ENCODE data around the gene ZNF773. TPM values are rescaled to one million over a fixed set of nuclear protein-coding genes. Genes with fewer than 3 reads are reported as not detected.
A peak's percentile ranks its signal among the peaks of the same experiment; 100 is the strongest.
"Not testable (repeated sequence)": the region's sequence is repeated elsewhere in the genome, so short reads cannot be mapped to it uniquely, and the experiment has no call there.

The ZNF773 gene
- total RNA-seq = 3.8 TPM

DNA sequence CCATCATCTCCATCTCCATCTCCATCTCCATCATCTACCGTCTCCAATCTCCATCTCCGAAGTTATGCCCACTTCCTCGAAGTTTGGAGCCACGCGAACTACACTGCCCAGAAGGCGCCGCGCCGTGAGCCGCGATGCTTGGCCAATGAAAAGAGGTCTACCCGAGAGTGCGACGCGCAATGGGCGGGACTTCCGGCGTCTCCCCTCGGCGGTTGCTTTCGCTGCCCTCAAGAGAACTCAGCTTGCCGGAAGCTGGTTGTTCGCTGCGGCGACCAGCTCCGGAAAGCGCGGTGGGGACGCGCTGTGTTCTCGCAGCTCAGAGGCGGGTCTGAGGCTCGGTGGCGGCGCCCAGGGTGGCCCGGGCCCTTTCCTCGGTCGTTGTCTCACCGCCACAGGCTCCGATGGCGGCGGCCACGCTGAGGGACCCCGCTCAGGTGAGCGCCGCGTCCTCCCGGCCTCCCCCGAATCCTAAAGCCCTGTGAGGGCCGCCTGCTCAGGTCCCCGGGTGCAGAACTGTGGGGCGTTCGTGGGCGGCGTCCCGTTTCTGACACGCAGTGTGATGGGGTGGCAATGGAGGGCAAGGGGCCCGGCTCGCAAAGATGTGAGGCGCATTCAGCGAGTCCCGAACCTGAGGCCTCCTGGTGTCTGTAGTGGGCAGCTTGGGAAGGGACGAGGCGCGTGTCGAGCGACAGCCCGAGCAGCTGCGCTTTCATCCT, at the start of gene ZNF773:
Gene ZNF773 (plus strand): TSS at position 259 of the 716 bp plus-strand sequence. CDS start 143 bp downstream, at position 402.
- peak; percentile 100 for ATAC-seq

- no peak for ATAC-seq
These were observed 47.4 kb upstream of the ZNF773 start for GRCh38 chr19:57452307-57452706.

DNA sequence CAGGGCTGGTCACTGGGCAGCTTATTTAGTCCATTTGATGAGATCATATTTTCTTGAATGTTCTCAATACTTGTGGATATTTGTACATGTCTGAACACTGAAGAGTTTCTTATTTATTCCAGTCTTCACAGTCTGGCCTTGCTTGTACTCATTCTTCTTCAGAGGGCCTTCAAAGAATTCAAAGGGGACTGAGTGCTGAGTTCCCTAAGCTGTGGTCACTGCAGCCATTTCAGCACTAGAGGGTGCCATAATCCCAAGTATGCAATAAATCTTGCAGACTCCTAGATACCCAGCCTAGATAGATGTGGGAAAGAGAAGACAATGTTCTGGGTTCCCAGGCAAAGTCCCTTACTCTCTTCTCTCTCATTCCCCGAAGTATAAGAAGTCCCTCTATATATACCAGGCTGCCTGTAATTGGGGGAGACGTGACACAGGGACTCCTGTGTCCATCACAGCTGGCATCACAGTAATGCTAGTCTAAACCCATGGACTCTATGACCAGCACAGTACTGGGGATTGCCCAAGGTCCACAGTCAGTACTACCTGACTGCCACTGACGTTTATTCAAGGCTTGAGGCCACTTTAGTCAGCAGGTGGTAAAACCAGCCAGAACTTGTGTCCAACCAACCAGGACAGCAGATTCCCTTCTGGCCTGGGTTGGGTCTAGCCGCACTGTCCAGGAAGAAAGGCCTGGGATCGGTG, 33.9 kb upstream of the ZNF773 start:
- ATAC-seq = peak; percentile 58

DNA sequence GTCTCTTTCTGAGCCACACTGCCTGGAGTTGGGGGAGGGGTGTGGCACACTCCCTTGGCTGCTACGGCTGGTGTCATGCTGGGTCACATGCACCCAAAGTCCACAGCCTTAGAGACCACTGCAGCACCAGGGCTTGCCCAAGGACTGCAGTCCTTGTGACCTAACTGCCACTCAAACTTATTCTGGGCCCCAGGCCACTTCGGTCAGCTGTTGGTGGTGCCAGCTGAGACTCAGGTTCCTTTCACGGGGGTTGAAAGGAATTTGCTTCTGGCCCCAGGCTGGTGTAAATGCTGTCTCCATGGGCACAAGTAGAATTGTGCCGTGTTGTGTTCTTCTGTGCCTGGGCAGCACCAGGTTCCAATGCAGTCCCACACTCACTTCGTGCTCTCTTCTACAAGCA, 33.2 kb upstream of the ZNF773 start:
- no peak for ATAC-seq

DNA sequence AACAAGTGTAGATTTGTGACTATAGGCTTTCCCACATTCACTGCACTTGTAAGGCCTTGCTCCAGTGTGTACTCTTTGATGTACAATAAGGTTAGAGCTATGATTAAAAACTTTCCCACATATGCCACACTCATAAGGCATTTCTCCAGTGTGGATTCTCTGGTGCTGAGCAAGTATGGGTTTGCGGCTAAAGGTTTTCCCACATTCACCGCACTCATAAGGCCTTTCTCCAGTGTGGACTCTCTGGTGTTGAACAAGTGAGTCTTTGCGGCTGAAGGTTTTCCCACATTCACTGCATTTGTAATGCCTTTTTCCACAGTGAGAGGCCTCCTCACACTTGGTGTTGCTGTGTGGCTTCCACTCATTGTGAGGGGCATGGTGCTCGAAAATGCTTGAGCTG, 26.1 kb upstream of the ZNF773 start:
- ATAC-seq = no peak

DNA sequence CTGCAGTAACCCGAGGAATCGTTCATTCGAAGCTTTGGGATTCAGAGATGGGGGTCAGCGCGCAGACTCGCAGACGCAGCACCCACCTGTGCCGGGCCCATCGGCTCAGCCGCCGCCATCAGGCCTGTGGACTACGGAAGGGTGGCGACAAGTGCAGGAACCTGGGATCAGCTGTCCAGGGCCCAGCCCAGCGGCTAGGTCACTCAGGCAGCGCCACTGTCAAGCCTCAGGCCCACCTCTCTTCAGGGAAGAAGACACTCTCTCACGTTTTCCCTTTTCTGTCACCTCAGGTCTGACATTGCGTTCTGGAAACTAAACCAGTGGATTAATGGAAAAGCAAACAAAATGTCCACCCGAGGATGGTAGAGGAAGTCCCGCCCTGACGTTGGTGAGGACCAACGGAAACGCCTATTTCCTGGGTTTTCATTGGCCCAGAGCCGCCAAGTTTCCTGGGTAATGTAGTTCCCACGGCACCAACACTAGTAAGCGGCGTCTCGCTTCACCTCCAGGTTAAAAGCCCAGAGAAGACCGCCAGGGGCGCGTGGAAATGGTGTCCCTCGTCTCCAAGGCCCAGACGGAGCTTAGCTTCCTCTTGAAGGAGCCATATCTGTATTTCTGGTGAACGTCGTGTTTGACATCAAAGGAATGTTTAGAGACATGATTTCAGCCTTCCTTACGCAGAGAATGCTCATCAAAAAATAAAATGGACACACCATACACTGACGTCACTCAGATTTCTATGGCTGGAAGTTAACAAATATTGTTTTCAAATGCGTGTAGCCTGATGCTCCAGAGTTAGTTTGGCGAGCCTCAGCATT, 22.3 kb upstream of the ZNF773 start, which contains the start of gene ZNF772:
Gene ZNF772 (minus strand): TSS at position 376 of the 818 bp plus-strand sequence. CDS start 257 bp downstream, at position 119.
- peak; percentile 99 for ATAC-seq

- ATAC-seq = peak; percentile 97
These were observed 12.1 kb upstream of the ZNF773 start, which contains the start of gene ZNF419 for GRCh38 chr19:57487477-57488298. Gene ZNF419 (plus strand): TSS chr19:57487750. CDS start chr19:57487951, 201 bp downstream.

GRCh38 chr19:57488299-57488644, 11.5 kb upstream of the ZNF773 start:
- peak; percentile 30 for ATAC-seq

GRCh38 chr19:57499332-57499679, 432 bp upstream of the ZNF773 start:
- not testable (repeated sequence) for ATAC-seq

GRCh38 chr19:57500400-57500799, 662 bp downstream of the ZNF773 start:
- ATAC-seq = peak; percentile 35

GRCh38 chr19:57506163-57506562, 6.4 kb downstream of the ZNF773 start:
- no peak for ATAC-seq

- no peak for ATAC-seq
These were observed 11.7 kb downstream of the ZNF773 start for GRCh38 chr19:57511484-57511883.

- no peak for ATAC-seq
These were observed 13.1 kb downstream of the ZNF773 start for GRCh38 chr19:57512845-57513244.

DNA sequence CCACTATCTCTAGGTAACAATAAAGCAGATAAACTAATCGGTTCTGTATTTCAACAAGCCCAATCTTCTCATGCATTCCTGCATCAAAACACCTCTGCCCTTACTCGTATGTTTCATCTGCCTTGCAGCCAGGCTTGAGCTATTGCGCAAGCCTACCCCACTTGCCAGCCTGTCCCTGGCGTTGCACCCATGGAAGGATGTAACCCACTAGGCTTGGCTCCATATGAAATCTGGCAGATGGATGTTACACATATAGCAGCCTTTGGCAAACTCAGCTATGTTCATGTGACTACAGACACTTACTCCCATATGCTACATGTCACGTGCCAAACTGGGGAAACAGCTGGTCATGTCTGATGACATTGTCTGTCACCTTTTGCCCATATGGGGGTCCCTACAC, 15.5 kb downstream of the ZNF773 start:
- no peak for ATAC-seq

- not testable (repeated sequence) for ATAC-seq
These were observed 18.3 kb downstream of the ZNF773 start for GRCh38 chr19:57518021-57518420.

DNA sequence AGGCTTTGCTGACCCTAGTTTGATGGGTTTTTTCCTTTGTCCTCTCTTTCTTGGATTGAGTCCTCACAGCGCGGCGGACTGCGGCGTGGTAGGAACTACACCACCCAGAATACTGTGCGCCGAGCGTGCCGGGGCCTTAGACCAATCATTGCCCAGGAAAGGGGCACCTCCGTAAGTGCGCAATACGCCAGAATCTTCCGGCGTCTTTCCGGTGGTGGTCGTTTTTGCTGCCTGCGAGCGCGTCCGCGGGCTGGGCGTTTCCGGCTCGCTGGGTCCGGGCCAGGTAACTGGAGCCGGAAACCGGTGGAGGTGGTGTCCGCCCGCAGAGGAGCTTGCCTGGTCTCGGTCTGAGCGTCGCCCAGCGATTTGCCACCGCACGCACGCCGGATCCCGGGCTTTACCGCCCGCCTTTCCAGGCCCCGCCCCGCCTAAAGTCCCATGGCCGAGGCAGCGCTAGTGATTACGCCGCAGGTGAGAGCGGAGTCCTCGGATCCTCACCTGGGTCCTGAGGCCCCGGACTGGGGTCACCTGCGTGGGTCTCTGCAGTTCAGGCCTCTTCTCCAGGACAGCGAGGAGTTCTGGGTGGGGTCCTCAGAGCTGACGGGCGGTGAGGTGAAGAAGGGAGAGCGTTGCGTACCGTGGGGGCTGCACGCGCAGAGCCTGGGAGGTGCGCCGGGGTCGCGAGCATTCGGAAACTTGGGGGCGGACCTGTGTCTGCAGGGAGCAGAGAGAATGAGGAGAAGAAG, 27.6 kb downstream of the ZNF773 start, which contains the start of gene ZNF549:
Gene ZNF549 (plus strand): TSS at position 221 of the 746 bp plus-strand sequence. CDS start 218 bp downstream, at position 439.
- peak; percentile 100 for ATAC-seq

- ATAC-seq = no peak
These were observed 38.3 kb downstream of the ZNF773 start for GRCh38 chr19:57537953-57538547.

DNA sequence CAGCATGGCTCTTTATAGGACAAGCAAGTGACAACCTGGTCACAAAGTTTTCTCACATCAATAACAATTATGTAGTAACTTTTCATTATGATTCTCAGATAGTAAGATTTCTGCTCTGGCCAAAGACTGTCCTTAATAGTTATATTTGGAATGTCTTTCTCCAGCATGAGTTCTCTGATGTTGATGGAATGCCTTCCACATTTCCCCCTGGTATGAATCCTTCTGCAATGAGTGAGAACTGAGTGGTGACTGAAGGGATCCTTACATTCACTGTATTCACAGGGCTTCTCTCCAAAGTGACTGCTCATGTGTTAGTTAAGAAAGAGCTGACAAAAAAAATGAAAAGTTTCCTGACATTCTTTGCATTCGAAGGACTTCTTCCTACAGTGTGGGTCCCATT, 46.8 kb downstream of the ZNF773 start:
- no peak for ATAC-seq

DNA sequence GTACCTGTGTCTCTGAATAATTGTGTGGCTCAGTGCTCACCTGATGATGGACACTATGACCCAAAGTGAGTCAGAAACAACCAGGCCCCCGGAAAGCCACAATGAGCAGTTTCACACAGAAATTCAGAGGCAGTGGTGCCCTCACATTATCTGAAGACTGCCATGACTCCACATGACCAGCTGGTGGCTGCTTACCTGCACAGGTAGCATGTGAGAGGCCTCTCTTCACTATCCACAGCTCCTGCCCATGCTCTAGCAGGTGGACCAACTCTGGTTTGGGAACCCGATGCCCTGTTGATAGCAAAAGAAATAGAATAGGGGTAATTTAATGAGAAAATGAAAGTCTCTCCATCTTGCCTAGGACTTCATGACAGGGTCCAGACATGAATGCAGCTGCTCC, 52.7 kb downstream of the ZNF773 start:
- no peak for ATAC-seq

- ATAC-seq = no peak
These were observed 57.9 kb downstream of the ZNF773 start for GRCh38 chr19:57557659-57558058.
